ENCODE results near the gene ACAN. TPM values are rescaled to one million over a fixed set of nuclear protein-coding genes. Genes with fewer than 3 reads are reported as not detected.

Gene ACAN
- total RNA-seq, 2 donors from 2014 or later, result 0.14 to 4.7 TPM

DNA sequence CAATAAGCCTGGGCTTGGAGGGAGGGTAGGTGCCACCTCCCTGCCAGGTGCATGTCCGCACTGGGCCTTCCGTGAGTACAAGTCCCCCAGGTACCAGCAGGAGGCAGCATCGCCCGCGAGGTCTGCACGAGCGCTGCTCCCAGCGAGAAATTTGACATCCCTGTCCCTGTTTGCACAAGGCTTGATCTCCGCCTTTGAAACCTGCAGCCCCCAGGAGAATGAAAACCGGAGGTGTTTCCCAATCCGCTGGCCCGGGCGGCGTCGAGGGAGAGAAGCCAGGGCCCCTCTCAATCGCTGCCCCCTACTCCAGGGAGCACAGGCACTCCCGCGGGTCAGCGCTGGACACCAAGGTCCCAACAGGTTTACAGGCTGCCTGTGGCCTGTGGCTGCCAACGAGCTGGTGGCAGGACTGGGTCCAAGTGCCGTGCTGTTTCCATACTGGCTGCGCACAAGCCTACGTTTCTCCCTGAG is 91.1 kb downstream of the ACAN start:
- no peaks in the 10 kb centered on the region for H3K27me3 ChIP-seq (replicated peaks; ENCODE audit: insufficient read depth)
- no peaks in the 10 kb centered on the region for H3K36me3 ChIP-seq
- 1% methylated on average over 23 of the region's 23 CpGs for WGBS
- no peak for TF ChIP-seq POLR2AphosphoS5 (IDR thresholded peaks at IDR 0.05)
- TF ChIP-seq, protein P1, sequence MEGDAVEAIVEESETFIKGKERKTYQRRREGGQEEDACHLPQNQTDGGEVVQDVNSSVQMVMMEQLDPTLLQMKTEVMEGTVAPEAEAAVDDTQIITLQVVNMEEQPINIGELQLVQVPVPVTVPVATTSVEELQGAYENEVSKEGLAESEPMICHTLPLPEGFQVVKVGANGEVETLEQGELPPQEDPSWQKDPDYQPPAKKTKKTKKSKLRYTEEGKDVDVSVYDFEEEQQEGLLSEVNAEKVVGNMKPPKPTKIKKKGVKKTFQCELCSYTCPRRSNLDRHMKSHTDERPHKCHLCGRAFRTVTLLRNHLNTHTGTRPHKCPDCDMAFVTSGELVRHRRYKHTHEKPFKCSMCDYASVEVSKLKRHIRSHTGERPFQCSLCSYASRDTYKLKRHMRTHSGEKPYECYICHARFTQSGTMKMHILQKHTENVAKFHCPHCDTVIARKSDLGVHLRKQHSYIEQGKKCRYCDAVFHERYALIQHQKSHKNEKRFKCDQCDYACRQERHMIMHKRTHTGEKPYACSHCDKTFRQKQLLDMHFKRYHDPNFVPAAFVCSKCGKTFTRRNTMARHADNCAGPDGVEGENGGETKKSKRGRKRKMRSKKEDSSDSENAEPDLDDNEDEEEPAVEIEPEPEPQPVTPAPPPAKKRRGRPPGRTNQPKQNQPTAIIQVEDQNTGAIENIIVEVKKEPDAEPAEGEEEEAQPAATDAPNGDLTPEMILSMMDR (IDR thresholded peaks at IDR 0.05), result peak in 3 of 4 experiments; percentile 19 to 69 (median 60)
- intact Hi-C loops (cut with DNase I), result loop anchor here (10.0 kb wide), 1 partner anchor 430 kb away; no protein-coding TSS in a partner anchor
- H3K4me1 ChIP-seq (replicated peaks), result no peaks in the 10 kb centered on the region
- H3K27ac ChIP-seq, result no peak overlapping the region
- peak; percentile 44 for DNase-seq (ENCODE audit: low spot score)
- H3K9me3 ChIP-seq, result no peaks in the 10 kb centered on the region
- H3K4me3 ChIP-seq, result peak overlapping the region; percentile 29 to 30

DNA sequence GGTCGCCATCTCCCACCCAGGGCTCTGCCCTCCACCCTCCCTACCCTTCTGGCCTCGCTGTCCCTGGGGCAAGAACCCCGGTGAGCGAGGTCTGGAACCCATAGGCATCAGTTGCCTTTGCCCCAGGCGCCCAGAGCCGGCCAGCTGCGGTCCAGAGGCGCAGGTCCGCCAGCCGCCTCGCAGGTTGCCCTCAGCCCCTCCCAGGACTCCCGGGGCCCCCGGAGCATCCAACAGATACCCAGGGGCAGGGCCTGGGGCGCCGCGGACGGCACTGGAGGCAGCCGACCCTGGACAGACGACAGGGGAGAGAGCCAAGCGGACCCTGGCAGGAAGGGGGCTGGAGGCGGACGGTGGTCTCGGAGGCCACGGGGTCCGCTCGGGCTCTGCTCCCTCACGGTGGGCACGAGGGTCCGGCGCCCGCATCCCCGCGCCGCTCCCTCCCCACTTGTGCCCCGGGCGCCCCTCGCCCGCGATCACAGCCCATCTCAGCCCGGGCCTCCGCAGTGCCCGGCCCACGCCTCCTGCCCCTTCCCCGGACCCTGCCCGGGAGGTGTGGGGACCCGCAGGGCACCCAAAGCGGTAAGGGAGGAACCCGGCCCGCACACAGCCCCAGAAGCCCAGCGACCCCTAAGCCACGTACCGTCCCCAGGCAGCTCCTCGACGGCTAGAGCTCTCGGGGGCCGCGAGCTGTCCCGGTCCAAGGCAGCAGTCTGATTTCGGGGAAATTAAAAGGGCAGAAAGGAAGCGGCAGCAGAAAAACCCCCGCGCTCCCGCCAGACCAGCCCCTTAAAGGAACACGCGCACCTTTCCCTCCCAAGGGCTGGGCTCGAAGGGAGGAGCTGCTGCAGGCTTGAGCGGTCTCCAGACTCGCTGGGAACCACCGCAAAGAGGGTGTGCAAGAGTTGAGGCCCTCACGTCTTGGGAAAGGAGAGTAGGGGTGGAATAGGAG is 91.9 kb downstream of the ACAN start, which contains the start of gene HAPLN3:
TSS of gene HAPLN3 (minus strand) at position 726 of the 949 bp plus-strand sequence. CDS start 8,246 bp downstream, outside the sequence.
- Histone ChIP-seq H3K27ac (peak within 1 kb of the TSS in 1 of 2 donors; percentile 14), H3K27me3 (replicated peaks; ENCODE audit: insufficient read depth) (no peaks in the 10 kb centered on the region), H3K4me3 (peak within 1 kb of the TSS; percentile 29 to 30), H3K4me1 (replicated peaks) (no peaks in the 10 kb centered on the region), H3K9me3 (no peaks in the 10 kb centered on the region), H3K36me3 (no peaks in the 10 kb centered on the region)
- intact Hi-C loops (cut with DNase I), result loop anchor here (5.0 to 10.0 kb wide), 3 partner anchors 268 to 430 kb away; partner anchors contain the start of genes MRPL46 and MRPS11
- no peak for DNase-seq (ENCODE audit: low spot score)
- TF ChIP-seq POLR2A (IDR thresholded peaks at IDR 0.05), result no peak
- TF ChIP-seq POLR2AphosphoS5 (IDR thresholded peaks at IDR 0.05), result no peak
- TF ChIP-seq, protein P1 (IDR thresholded peaks at IDR 0.05), result no peak
- WGBS, result 2% methylated on average over 49 of the region's 70 CpGs

DNA sequence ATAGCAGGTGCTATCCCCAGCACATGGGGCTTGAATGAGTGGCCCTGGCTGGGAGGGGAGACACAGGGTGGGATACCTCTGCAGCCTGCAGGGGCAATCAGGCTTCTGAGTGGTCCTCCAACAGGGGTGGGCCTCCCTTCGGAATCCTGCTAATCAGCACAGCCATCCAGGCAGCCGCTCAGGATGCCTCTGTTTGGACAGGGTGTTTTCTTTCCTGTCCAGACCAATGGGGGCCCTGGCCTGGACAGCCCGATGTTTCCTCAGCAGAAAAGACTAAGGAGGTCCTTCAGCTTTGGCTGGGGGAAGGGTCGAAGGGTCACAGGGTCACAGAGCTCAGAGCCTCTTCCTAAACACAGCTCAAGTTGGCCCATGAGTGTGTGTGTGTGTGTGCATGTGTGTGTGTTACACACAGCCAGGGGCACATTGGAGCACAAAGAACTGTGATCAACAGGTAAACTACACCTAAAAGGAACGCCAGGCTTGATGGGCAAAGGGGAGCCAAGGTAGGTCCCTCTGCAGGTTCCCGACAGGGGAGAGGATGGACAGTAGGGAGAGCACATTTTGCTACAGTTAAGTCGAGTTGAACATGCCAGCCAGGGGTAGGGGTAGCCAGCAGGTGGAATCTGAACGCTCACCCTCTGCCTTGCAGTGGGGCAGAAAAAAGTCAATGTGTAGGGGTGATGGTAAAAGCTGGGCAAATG is 93.2 kb downstream of the ACAN start:
- Histone ChIP-seq H3K9me3 (no peaks in the 10 kb centered on the region), H3K27ac (peak overlapping the region; percentile 43 to 48), H3K4me3 (no peak overlapping the region), H3K36me3 (no peaks in the 10 kb centered on the region), H3K27me3 (replicated peaks; ENCODE audit: insufficient read depth) (no peaks in the 10 kb centered on the region), H3K4me1 (replicated peaks) (no peaks in the 10 kb centered on the region)
- TF ChIP-seq POLR2AphosphoS5 (IDR thresholded peaks at IDR 0.05) (no peak), POLR2A (IDR thresholded peaks at IDR 0.05) (no peak)
- TF ChIP-seq, protein P1 (IDR thresholded peaks at IDR 0.05), result no peak
- intact Hi-C loops (cut with DNase I), result loop anchor here (5.0 to 10.0 kb wide), 3 partner anchors 269 to 429 kb away; partner anchors contain the start of genes MRPL46 and MRPS11
- no peak for DNase-seq (ENCODE audit: low spot score)
- WGBS, result 56% methylated on average over 7 of the region's 8 CpGs

DNA sequence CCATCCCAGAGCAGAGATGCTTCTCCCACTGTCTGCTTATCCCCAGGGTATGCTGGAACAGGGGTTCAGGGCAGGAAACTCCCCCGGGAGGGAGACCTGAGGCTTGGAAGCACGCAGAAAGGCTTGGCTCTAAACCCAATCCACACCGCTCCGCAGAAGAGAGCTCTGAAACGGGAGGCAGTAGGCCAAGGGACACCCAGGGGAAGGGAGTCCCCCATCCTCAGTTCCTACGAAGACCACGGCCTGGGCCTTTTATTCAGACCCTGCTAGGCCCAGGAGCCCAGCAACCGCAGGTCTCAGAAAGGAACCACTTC is 93.9 kb downstream of the ACAN start:
- DNase-seq (ENCODE audit: low spot score), result no peak
- intact Hi-C loops (cut with DNase I), result loop anchor here (5.0 to 10.0 kb wide), 3 partner anchors 270 to 430 kb away; partner anchors contain the start of genes MRPL46 and MRPS11
- 7% methylated on average over 8 of the region's 8 CpGs for WGBS
- no peaks in the 10 kb centered on the region for H3K9me3 ChIP-seq
- no peak overlapping the region for H3K4me3 ChIP-seq
- peak overlapping the region; percentile 43 to 48 for H3K27ac ChIP-seq
- no peaks in the 10 kb centered on the region for H3K27me3 ChIP-seq (replicated peaks; ENCODE audit: insufficient read depth)
- no peak for TF ChIP-seq POLR2AphosphoS5 (IDR thresholded peaks at IDR 0.05)
- no peak for TF ChIP-seq POLR2A (IDR thresholded peaks at IDR 0.05)
- TF ChIP-seq, protein P1 (IDR thresholded peaks at IDR 0.05), result no peak
- H3K36me3 ChIP-seq, result no peaks in the 10 kb centered on the region
- no peaks in the 10 kb centered on the region for H3K4me1 ChIP-seq (replicated peaks)
